ENCODE data around the gene WDR55. TPM values are rescaled to one million over a fixed set of nuclear protein-coding genes. Genes with fewer than 3 reads are reported as not detected.

Gene WDR55
- polyA plus RNA-seq, 1 of the 3 experiments (the other 2 are of a cell fraction) = 28.3 TPM

- Histone ChIP-seq H3K4me2 (no peak overlapping the region), H3F3A (replicated peaks; ENCODE audit: insufficient read depth) (peaks cover 5% of the 10 kb centered on the region), H3K27me3 (ENCODE audit: insufficient read depth) (no peaks in the 10 kb centered on the region), H3K9ac (no peak overlapping the region), H2AFZ (ENCODE audit: low read depth) (no peak overlapping the region), H3K79me2 (ENCODE audit: insufficient read depth) (peaks cover 49% of the 10 kb centered on the region), H3K9me3 (no peaks in the 10 kb centered on the region), H3K27ac (ENCODE audit: low read depth in 2 of 2, low read length in 1 of 2) (no peak overlapping the region), H3K4me1 (ENCODE audit: control insufficient read depth in 1 of 2, insufficient read depth in 2 of 2, low read depth in 1 of 2, low read length in 1 of 2) (peaks cover 5 to 14% of the 10 kb centered on the region in 2 experiments; a peak in 3 of 4 replicates), H4K20me1 (ENCODE audit: insufficient read depth) (no peaks in the 10 kb centered on the region), H3K36me3 (replicated peaks in 1 of 2; ENCODE audit: control insufficient read depth in 1 of 2, insufficient read depth in 2 of 2, low read length in 1 of 2) (peaks cover 23 to 28% of the 10 kb centered on the region in 2 experiments), H3K4me3 (ENCODE audit: low read depth in 2 of 2, low read length in 1 of 2) (no peak overlapping the region), H3K9me2 (no peaks in the 10 kb centered on the region)
- CTCF ChIA-PET = interaction anchor here (0.6 to 1.7 kb wide), 3 partner anchors 44 to 270 kb away, joined by 3 to 5 read pairs (median 3); no protein-coding TSS in a partner anchor
- POLR2A ChIA-PET = interaction anchor here (0.6 to 1.3 kb wide), 2 partner anchors 16 to 48 kb away, joined by 4 read pairs; partner anchors contain the start of genes HARS1 and HARS2
- TF ChIP-seq FOSL2 (IDR thresholded peaks at IDR 0.05; ENCODE audit: borderline replicate concordance, low read depth) = no peak
- no peak for TF ChIP-seq CTCF (IDR thresholded peaks at IDR 0.05)
- no peak for TF ChIP-seq ELF1 (IDR thresholded peaks at IDR 0.05)
- no peak for TF ChIP-seq RCOR1 (IDR thresholded peaks at IDR 0.05; ENCODE audit: low read length)
- no peak for TF ChIP-seq MEF2A (IDR thresholded peaks at IDR 0.05; ENCODE audit: borderline replicate concordance, low read depth)
- TF ChIP-seq RAD21 (IDR thresholded peaks at IDR 0.05; ENCODE audit: low read length) = no peak
- TF ChIP-seq JUND (IDR thresholded peaks at IDR 0.05) = no peak
- no peak for TF ChIP-seq ZBTB33 (IDR thresholded peaks at IDR 0.05; ENCODE audit: borderline replicate concordance, low read depth)
- TF ChIP-seq GATA2 (CRISPR knock-in tag; IDR thresholded peaks at IDR 0.05) = no peak
- WGBS (ENCODE audit: low lambda C conversion rate) = 90% methylated on average over 2 of the region's 3 CpGs
- DNase-seq = no peak
These were observed 22.0 kb upstream of the WDR55 start for GRCh38 chr5:140642718-140643117.

GRCh38 chr5:140647042-140647419 is 17.7 kb upstream of the WDR55 start:
- H3K36me3 ChIP-seq (replicated peaks in 1 of 2; ENCODE audit: control insufficient read depth in 1 of 2, insufficient read depth in 2 of 2, low read length in 1 of 2) = peaks cover 40 to 48% of the 10 kb centered on the region in 2 experiments
- no peaks in the 10 kb centered on the region for H4K20me1 ChIP-seq (ENCODE audit: insufficient read depth)
- DNase-seq = no peak
- H2AFZ ChIP-seq (ENCODE audit: low read depth) = peak overlapping the region; percentile 85
- peak overlapping the region; percentile 72 to 77; a peak in 3 of 4 replicates for H3K27ac ChIP-seq (ENCODE audit: low read depth in 2 of 2, low read length in 1 of 2)
- peaks cover 65% of the 10 kb centered on the region for H3K79me2 ChIP-seq (ENCODE audit: insufficient read depth)
- peak overlapping the region; percentile 88 to 89 for H3K4me3 ChIP-seq (ENCODE audit: low read depth in 2 of 2, low read length in 1 of 2)
- H3K4me1 ChIP-seq (ENCODE audit: control insufficient read depth in 1 of 2, insufficient read depth in 2 of 2, low read depth in 1 of 2, low read length in 1 of 2) = peaks cover 5 to 8% of the 10 kb centered on the region in 2 experiments; a peak in 2 of 4 replicates
- peak overlapping the region; percentile 96 for H3K4me2 ChIP-seq
- no peaks in the 10 kb centered on the region for H3K9me3 ChIP-seq
- no peaks in the 10 kb centered on the region for H3F3A ChIP-seq (replicated peaks; ENCODE audit: insufficient read depth)
- POLR2A ChIA-PET = interaction anchor here (0.7 to 2.4 kb wide), 13 partner anchors 11 to 320 kb away, joined by 3 to 17 read pairs (median 6); partner anchors contain the start of genes ANKHD1, APBB3, EIF4EBP3 and HARS1
- H3K9me2 ChIP-seq = no peaks in the 10 kb centered on the region
- no peak for TF ChIP-seq GABPA (IDR thresholded peaks at IDR 0.05; ENCODE audit: low read depth)
- no peak for TF ChIP-seq SMC3 (IDR thresholded peaks at IDR 0.05; ENCODE audit: low read depth, low read length)
- no peak for TF ChIP-seq RAD21 (IDR thresholded peaks at IDR 0.05; ENCODE audit: low read length)
- no peak for TF ChIP-seq FOXM1 (IDR thresholded peaks at IDR 0.05; ENCODE audit: low read depth)
- no peak for TF ChIP-seq EZH2phosphoT487 (IDR thresholded peaks at IDR 0.05; ENCODE audit: borderline replicate concordance, low read depth)
- TF ChIP-seq YY1 (IDR thresholded peaks at IDR 0.05; ENCODE audit: low read depth) = no peak
- no peak for TF ChIP-seq ZBTB33 (IDR thresholded peaks at IDR 0.05; ENCODE audit: borderline replicate concordance, low read depth)
- no peak for TF ChIP-seq USF1 (IDR thresholded peaks at IDR 0.05; ENCODE audit: borderline replicate concordance, low read depth)
- TF ChIP-seq RFX5 (IDR thresholded peaks at IDR 0.05; ENCODE audit: low read length) = no peak
- WGBS (ENCODE audit: low lambda C conversion rate) = 2% methylated on average over 16 of the region's 27 CpGs
- CTCF ChIA-PET = interaction anchor here (0.6 to 2.5 kb wide), 10 partner anchors 7 to 284 kb away, joined by 3 to 11 read pairs (median 4); partner anchors contain the start of genes SRA1, TMCO6 and WDR55
- H3K9ac ChIP-seq = peak overlapping the region; percentile 73
- H3K27me3 ChIP-seq (ENCODE audit: insufficient read depth) = no peaks in the 10 kb centered on the region

Data from SK-N-SH (cell line).